Mesothelial cell of epicardium (in vitro differentiated cells): ENCODE data around the gene PPP2R2C. TPM values are rescaled to one million over a fixed set of nuclear protein-coding genes. Genes with fewer than 3 reads are reported as not detected.

Source experiments
- DNase-seq, 2 experiments: peaks; one replicate each; pipeline ENCODE4 v3.0.0; 2021; ENCODE audit warnings: low spot score in 2 of 2; ENCODE audit not compliant: unreplicated experiment in 2 of 2
- H3K27ac Mint-ChIP-seq: 2 replicates; pipeline ENCODE4 v1.8.0; 2021; ENCODE audit warnings: mixed read lengths
- H3K27me3 Mint-ChIP-seq: 2 replicates; pipeline ENCODE4 v1.8.0; 2021; ENCODE audit warnings: low read depth, mixed read lengths
- H3K36me3 Mint-ChIP-seq: 2 replicates; pipeline ENCODE4 v1.8.0; 2021; ENCODE audit warnings: mixed read lengths
- H3K4me1 Mint-ChIP-seq: 2 replicates; pipeline ENCODE4 v1.8.0; 2021; ENCODE audit warnings: mixed read lengths
- H3K4me3 Mint-ChIP-seq: 2 replicates; pipeline ENCODE4 v1.8.0; 2021; ENCODE audit warnings: mild to moderate bottlenecking, moderate library complexity, mixed read lengths
- H3K9me3 Mint-ChIP-seq: 2 replicates; pipeline ENCODE4 v1.8.0; 2021; ENCODE audit warnings: mixed read lengths
- total RNA-seq: library from RNA; stranded (reverse); gene quantifications from 3 replicates; pipeline ENCODE4 v1.2.1, GENCODE V29; 2021
- TF ChIP-seq, protein P1 (sequence below): fragments of 200-600 bp; sonication (generic); IDR thresholded peaks from one replicate; pipeline ENCODE4 v1.5.0; 2021; ENCODE audit warnings: antibody characterized with exemption; ENCODE audit not compliant: unreplicated experiment

The PPP2R2C gene
- total RNA-seq, 1 donor from 2014 or later, result 5.2 TPM

DNA sequence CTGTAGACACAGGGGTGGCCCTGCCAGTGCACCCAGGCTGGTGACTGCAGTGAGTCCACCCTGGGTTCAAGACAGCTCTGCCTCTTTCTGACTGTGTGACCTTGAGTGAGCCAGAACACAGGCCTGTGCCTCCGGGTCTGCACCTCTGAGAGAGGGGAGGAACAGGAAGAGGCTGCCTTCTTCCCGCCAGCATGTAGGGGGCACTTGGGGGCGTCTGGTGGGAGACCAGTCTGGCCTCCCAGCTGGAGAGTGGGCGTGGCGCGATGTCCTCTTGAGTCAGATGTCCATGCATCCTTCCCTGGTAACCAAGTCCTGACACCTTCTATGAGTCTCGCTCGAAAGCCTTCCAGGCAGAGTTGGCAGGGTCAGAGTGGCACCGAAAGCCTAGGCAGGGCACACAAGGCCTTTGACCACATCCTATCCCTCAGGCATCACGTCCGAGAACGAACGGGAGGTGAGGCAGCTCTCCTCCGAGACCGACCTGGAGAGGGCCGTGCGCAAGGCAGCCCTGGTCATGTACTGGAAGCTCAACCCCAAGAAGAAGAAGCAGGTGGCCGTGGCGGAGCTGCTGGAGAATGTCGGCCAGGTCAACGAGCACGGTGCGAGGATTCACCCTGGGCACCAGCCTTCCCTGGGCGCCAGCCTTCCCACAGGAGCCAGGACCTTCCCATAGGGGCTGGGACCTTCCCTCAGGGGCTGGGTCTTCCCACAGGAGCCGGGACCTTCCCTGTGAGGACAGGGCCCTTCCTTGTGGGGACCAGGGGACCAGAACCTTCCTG lies 181.5 kb downstream of the PPP2R2C start:
- no peak overlapping the region for H3K27ac Mint-ChIP-seq
- H3K36me3 Mint-ChIP-seq, result peaks cover 35% of the 10 kb centered on the region
- no peaks in the 10 kb centered on the region for H3K27me3 Mint-ChIP-seq
- DNase-seq, result no peak
- H3K9me3 Mint-ChIP-seq, result no peaks in the 10 kb centered on the region
- TF ChIP-seq, protein P1, sequence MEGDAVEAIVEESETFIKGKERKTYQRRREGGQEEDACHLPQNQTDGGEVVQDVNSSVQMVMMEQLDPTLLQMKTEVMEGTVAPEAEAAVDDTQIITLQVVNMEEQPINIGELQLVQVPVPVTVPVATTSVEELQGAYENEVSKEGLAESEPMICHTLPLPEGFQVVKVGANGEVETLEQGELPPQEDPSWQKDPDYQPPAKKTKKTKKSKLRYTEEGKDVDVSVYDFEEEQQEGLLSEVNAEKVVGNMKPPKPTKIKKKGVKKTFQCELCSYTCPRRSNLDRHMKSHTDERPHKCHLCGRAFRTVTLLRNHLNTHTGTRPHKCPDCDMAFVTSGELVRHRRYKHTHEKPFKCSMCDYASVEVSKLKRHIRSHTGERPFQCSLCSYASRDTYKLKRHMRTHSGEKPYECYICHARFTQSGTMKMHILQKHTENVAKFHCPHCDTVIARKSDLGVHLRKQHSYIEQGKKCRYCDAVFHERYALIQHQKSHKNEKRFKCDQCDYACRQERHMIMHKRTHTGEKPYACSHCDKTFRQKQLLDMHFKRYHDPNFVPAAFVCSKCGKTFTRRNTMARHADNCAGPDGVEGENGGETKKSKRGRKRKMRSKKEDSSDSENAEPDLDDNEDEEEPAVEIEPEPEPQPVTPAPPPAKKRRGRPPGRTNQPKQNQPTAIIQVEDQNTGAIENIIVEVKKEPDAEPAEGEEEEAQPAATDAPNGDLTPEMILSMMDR, result no peak
- no peaks in the 10 kb centered on the region for H3K4me1 Mint-ChIP-seq
- no peak overlapping the region for H3K4me3 Mint-ChIP-seq

DNA sequence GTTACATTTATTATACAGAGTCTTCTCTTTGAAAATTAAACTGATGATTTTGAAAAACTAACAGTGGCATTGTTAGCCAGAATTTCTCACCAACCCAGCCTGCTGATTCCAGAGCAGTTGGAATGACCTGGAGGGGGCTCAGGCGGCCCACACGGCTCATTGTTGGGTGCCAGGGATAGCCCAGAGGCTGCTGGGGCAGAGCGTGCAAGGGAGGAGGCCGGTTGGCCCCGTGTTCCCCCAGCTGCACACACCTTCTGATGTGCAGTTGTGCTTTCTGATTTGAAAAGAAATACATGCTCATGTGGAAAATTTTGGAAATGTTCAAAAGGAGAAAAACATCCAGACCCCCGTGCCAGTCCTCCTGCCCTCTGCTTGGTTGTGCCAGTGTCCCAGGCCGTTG lies 182.2 kb downstream of the PPP2R2C start:
- Mint-ChIP-seq H3K36me3 (peaks cover 32% of the 10 kb centered on the region), H3K9me3 (no peaks in the 10 kb centered on the region), H3K4me3 (no peak overlapping the region), H3K27me3 (no peaks in the 10 kb centered on the region), H3K27ac (no peak overlapping the region), H3K4me1 (no peaks in the 10 kb centered on the region)
- TF ChIP-seq, protein P1, result no peak
- DNase-seq, result no peak

DNA sequence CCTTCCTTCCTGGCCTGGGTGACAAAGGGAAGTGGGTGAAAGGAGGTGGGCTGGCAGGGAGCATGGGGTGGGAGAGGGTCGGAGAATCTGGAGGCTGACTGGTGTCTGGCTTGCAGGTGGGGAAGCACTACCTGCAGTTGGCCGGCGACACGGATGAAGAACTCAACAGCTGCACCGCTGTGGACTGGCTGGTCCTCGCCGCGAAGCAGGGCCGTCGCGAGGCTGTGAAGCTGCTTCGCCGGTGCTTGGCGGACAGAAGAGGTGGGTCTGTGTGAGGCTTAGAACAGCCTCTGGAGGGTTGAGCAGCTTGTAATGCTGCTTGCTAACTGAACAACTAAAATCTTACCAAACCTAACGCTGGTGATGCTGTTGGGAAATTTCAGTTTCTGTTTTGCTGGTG lies 183.5 kb downstream of the PPP2R2C start:
- DNase-seq, result no peak
- Mint-ChIP-seq H3K9me3 (no peaks in the 10 kb centered on the region), H3K27ac (no peak overlapping the region), H3K36me3 (peaks cover 28% of the 10 kb centered on the region), H3K4me3 (no peak overlapping the region), H3K4me1 (no peaks in the 10 kb centered on the region), H3K27me3 (no peaks in the 10 kb centered on the region)
- TF ChIP-seq, protein P1, result no peak

GRCh38 chr4:6288342-6288741 lies 184.1 kb downstream of the PPP2R2C start:
- Mint-ChIP-seq H3K36me3 (peaks cover 28% of the 10 kb centered on the region), H3K27me3 (no peaks in the 10 kb centered on the region), H3K4me3 (no peak overlapping the region), H3K27ac (no peak overlapping the region), H3K9me3 (no peaks in the 10 kb centered on the region), H3K4me1 (no peaks in the 10 kb centered on the region)
- TF ChIP-seq, protein P1, result no peak
- DNase-seq, result no peak

- Mint-ChIP-seq H3K9me3 (no peaks in the 10 kb centered on the region), H3K27ac (no peak overlapping the region), H3K4me1 (no peaks in the 10 kb centered on the region), H3K4me3 (no peak overlapping the region), H3K27me3 (no peaks in the 10 kb centered on the region), H3K36me3 (peaks cover 28% of the 10 kb centered on the region)
- no peak for DNase-seq
- TF ChIP-seq, protein P1, result no peak
These were observed 185.2 kb downstream of the PPP2R2C start for GRCh38 chr4:6287017-6287788.
